HG03039 (cell line): ENCODE results near the gene OR2Z1.
"Not testable (repeated sequence)": the region's sequence is repeated elsewhere in the genome, so short reads cannot be mapped to it uniquely, and the experiment has no call there.

ENCODE experiments used
- ATAC-seq: cut with Tn5 transposase; IDR thresholded peaks from one replicate; pipeline ENCODE4 v1.9.1; 2021; ENCODE audit warnings: mild to moderate bottlenecking, moderate library complexity; ENCODE audit not compliant: unreplicated experiment

The OR2Z1 gene

GRCh38 chr19:8700956-8701355, 20.5 kb upstream of the OR2Z1 start:
- no peak for ATAC-seq

- no peak for ATAC-seq
Observed at GRCh38 chr19:8702350-8702749, 19.1 kb upstream of the OR2Z1 start.

DNA sequence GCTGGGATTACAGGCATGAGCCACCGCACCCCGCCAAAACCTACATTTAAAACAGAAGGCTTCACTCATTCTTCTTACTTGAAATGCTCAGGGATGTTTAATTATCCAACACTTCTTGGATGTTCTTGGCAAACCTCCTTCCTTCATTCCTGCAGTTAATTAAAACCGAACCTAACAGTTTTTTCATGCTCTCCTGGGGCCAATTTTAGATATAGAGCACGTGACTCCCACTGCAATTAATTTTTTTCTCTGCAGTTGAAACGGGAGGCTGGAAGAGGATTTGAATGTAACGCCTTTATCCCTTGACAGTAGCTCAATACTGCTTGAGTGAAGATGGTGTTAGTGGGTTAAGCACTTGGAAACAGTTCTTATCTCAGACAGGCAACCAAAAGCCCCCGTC, 18.2 kb upstream of the OR2Z1 start:
- ATAC-seq = no peak

DNA sequence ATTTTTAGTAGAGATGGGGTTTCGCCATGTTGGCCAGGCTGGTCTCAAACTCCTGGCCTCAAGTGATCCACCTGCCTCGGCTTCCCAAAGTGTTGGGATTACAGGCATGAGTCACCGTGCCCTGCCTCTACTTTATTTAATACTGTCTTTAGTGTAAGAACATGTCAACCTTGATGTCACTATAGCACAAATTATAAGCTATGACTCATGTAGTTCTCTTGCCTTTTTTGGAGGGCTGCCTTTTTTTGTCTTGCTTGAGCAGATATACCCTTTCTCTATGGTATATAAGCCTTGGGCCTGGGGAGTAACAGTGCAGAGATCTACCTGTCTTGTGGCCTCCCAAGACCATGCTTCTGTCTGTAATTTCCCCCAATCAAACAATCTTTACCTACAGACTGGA, 16.1 kb upstream of the OR2Z1 start:
- not testable (repeated sequence) for ATAC-seq

GRCh38 chr19:8705742-8706141, 15.7 kb upstream of the OR2Z1 start:
- ATAC-seq = no peak

GRCh38 chr19:8710337-8710736, 11.1 kb upstream of the OR2Z1 start:
- not testable (repeated sequence) for ATAC-seq

DNA sequence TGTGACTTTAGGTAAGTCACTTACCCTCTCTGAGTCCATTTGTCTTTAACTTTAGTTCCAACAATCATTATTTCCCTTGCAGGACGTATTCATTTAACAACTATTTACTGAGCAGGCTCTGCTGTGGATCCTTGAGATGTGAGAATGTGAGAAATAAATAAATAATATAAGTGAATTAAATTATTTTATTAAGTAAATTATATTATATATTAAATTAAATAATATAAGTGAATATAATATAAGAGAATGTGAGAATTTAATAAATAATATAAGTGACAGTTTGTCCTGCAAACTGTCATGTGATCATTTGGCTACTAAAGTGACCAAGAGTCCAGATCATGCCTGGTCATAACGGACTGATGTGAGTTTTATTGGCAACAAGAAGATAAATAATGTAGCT, 598 bp downstream of the OR2Z1 start:
- no peak for ATAC-seq

DNA sequence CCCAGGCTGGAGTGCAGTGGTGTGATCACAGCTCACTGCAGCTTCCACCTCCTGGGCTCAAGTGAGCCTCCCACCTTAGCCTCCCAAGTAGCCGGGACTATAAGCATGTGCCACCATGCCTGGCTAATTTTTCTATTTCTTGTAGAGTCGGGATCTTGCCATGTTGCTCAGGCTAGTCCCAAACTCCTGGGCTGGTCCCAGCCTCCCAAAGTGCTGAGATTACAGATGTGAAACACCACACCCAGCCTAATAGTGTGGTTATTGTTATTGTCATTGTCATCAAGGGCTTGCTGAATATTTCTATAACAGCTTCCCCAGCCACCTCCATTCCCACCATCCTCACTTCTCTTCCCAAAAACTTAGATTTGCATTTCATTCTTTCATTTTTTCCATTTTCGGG, 2.8 kb downstream of the OR2Z1 start:
- ATAC-seq = no peak

DNA sequence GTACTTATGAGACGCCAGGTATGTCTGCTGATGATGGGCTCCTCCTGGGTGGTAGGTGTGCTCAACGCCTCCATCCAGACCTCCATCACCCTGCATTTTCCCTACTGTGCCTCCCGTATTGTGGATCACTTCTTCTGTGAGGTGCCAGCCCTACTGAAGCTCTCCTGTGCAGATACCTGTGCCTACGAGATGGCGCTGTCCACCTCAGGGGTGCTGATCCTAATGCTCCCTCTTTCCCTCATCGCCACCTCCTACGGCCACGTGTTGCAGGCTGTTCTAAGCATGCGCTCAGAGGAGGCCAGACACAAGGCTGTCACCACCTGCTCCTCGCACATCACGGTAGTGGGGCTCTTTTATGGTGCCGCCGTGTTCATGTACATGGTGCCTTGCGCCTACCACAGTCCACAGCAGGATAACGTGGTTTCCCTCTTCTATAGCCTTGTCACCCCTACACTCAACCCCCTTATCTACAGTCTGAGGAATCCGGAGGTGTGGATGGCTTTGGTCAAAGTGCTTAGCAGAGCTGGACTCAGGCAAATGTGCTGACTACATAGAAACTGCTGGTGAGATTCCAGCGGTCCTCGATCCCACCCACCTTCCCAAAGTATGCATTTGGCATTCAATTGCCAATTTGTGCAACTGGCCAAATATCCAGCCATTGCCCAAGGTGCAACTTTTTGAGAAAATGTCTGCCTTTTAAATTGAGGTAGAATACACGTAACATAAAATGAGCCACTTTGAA, 10.2 kb downstream of the OR2Z1 start:
- ATAC-seq = no peak

- ATAC-seq = no peak
Observed at GRCh38 chr19:8738377-8738776, 16.9 kb downstream of the OR2Z1 start.

DNA sequence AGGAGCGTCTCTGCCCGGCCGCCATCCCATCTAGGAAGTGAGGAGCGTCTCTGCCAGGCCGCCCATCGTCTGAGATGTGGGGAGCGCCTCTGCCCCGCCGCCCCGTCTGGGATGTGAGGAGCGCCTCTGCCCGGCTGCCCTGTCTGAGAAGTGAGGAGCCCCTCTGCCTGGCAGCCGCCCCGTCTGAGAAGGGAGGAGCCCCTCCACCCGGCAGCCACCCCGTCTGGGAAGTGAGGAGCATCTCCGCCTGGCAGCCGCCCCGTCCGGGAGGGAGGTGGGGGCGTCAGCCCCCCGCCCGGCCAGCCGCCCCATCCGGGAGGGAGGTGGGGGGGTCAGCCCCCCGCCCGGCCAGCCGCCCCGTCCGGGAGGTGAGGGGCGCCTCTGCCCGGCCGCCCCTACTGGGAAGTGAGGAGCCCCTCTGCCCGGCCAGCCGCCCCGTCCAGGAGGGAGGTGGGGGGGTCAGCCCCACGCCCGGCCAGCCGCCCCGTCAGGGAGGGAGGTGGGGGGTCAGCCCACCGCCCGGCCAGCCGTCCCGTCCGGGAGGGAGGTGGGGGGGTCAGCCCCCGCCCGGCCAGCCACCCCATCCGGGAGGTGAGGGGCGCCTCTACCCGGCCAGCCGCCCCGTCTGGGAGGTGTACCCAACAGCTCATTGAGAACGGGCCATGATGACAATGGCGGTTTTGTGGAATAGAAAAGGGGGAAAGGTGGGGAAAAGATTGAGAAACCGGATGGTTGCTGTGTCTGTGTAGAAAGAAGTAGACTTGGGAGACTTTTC, 18.0 kb downstream of the OR2Z1 start:
- not testable (repeated sequence) for ATAC-seq

DNA sequence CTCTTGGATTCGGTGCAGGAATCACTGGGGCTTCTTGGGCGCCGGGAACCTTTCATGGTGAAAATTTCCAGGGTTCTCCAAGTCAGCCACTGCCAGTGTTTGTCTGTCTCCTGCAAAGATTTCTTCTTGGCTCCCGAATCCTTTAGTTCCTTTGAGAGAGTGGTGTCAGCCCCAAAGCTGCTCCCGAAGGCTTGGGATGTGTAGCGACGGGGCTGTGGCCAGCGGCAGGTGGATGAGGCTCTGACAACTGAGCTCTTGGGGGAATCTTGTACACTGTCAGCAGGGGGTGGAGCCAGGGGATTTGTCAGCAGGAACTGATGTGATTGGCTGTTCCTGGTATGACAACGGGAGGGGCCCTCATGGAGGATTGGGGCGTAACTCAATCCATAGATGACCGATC, 45.8 kb downstream of the OR2Z1 start:
- not testable (repeated sequence) for ATAC-seq

- ATAC-seq = not testable (repeated sequence)
Observed at GRCh38 chr19:8769265-8769664, 47.8 kb downstream of the OR2Z1 start.

DNA sequence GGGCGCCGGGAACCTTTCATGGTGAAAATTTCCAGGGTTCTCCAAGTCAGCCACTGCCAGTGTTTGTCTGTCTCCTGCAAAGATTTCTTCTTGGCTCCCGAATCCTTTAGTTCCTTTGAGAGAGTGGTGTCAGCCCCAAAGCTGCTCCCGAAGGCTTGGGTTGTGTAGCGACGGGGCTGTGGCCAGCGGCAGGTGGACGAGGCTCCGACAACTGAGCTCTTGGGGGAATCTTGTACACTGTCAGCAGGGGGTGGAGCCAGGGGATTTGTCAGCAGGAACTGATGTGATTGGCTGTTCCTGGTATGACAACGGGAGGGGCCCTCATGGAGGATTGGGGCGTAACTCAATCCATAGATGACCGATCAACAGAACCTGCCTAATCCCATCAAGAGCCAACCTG, 52.2 kb downstream of the OR2Z1 start:
- not testable (repeated sequence) for ATAC-seq
